CD4-positive, alpha-beta T cell (primary cell): ENCODE data around the gene ADORA2B. TPM values are rescaled to one million over a fixed set of nuclear protein-coding genes. Genes with fewer than 3 reads are reported as not detected.

Source experiments
- ATAC-seq: fragments of 200-7000 bp; cut with Tn5 transposase; one replicate; pipeline ENCODE4 v1.10.0; 2022; ENCODE audit warnings: mild to moderate bottlenecking; ENCODE audit not compliant: poor library complexity
- CTCF ChIA-PET: fragments of 350-600 bp; sonication (Branson Sonifier 250); formaldehyde crosslinking; loops from one replicate; lab custom pipeline; 2021; ENCODE audit warnings: antibody characterized with exemption, inconsistent platforms; lab: Charles Lee
- POLR2A ChIA-PET: fragments of 350-600 bp; sonication (Branson Sonifier 250); formaldehyde crosslinking; loops from one replicate; lab custom pipeline; 2021; ENCODE audit warnings: antibody characterized with exemption, inconsistent platforms; lab: Charles Lee
- DNase-seq, 14 experiments: peaks; one replicate each; pipeline ENCODE4 v3.0.0-alpha.2; 2013 to 2020; ENCODE audit warnings: mixed read lengths in 2 of 14
- H3K27ac ChIP-seq, 2 donors: one replicate each; pipeline versions ENCODE4 v1.5.1 to v1.7.0; 2013; ENCODE audit warnings: low read length in 2 of 2, low read depth in 1 of 2, mild to moderate bottlenecking in 1 of 2
- H3K27me3 ChIP-seq, 2 experiments: 1 replicate in 1 of 2; 2 replicates in 1 of 2; pipeline versions ENCODE4 v1.6.1 to v1.7.0; 2013; ENCODE audit warnings: low read length in 2 of 2, control low read depth in 1 of 2, mild to moderate bottlenecking in 1 of 2, moderate library complexity in 1 of 2; ENCODE audit not compliant: insufficient read depth in 2 of 2, control insufficient read depth in 1 of 2
- H3K36me3 ChIP-seq: one replicate; pipeline ENCODE4 v1.6.1; 2013; ENCODE audit warnings: low read length, control low read depth; ENCODE audit not compliant: insufficient read depth
- H3K4me1 ChIP-seq: one replicate; pipeline ENCODE4 v1.6.1; 2013; ENCODE audit warnings: low read length, control low read depth; ENCODE audit not compliant: insufficient read depth
- H3K4me3 ChIP-seq: one replicate; pipeline ENCODE4 v1.5.1; 2013; ENCODE audit warnings: mild to moderate bottlenecking, low read length, moderate library complexity
- H3K9me3 ChIP-seq, 2 experiments: 1 replicate in 1 of 2; 2 replicates in 1 of 2; pipeline versions ENCODE4 v1.6.1 to v1.7.0; 2013; ENCODE audit warnings: low read length in 2 of 2, mild to moderate bottlenecking in 2 of 2, control low read depth in 1 of 2, moderate library complexity in 1 of 2; ENCODE audit not compliant: control insufficient read depth in 1 of 2, insufficient read depth in 1 of 2
- H3K27ac Mint-ChIP-seq: one replicate; pipeline ENCODE4 v1.8.0; 2020; ENCODE audit warnings: mixed read lengths
- H3K27me3 Mint-ChIP-seq: one replicate; pipeline ENCODE4 v1.8.0; 2021; ENCODE audit warnings: mixed read lengths
- H3K36me3 Mint-ChIP-seq: one replicate; pipeline ENCODE4 v1.8.0; 2021; ENCODE audit warnings: low read depth, mixed read lengths
- H3K4me1 Mint-ChIP-seq: one replicate; pipeline ENCODE4 v1.8.0; 2021; ENCODE audit warnings: low read depth, mixed read lengths
- H3K4me3 Mint-ChIP-seq: one replicate; pipeline ENCODE4 v1.8.0; 2020; ENCODE audit warnings: mild to moderate bottlenecking, mixed read lengths
- H3K9me3 Mint-ChIP-seq: one replicate; pipeline ENCODE4 v1.8.0; 2020; ENCODE audit warnings: mixed read lengths
- intact Hi-C, 2 experiments: fragments of 100-400 bp; cut with DNase I in 1 of 2; cut with micrococcal nuclease in 1 of 2; formaldehyde crosslinking; loops; one replicate each; pipeline versions ENCODE4 v1.15.1 to v1.9.0; 2023 to 2025; cut with DNase I, micrococcal nuclease
- total RNA-seq, 174 experiments: library from RNA in 2 of 174; stranded (reverse) in 2 of 174; gene quantifications; one replicate each; pipeline ENCODE4 v1.2.3 and lab custom pipeline; 2021 to 2026
- TF ChIP-seq, protein P1 (sequence below): fragments of 200-600 bp; IDR thresholded peaks from one replicate; pipeline ENCODE4 v1.8.0; 2022; ENCODE audit warnings: antibody characterized with exemption, mild to moderate bottlenecking

Gene ADORA2B
- total RNA-seq, 2 experiments from 2014 or later, result not detected

DNA sequence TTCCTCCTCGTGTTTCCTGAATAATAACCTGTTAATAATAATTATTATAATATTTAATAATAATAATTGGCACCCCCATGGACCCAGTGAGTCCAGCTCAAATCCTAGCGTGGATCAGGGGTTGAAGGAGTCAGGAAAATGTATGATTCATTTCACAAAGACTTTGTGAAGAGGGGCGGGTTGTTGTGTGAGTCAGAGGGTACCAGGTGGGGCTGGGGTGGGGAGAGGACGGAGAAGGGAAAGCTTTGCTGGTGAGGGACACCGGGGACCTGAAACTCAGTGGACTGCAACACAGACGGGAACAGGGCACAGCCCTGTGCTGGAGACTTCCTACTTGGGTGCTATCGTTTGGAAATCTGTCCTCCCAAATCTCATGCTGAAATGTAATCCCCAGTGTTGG is 3.1 kb upstream of the ADORA2B start:
- TF ChIP-seq, protein P1, sequence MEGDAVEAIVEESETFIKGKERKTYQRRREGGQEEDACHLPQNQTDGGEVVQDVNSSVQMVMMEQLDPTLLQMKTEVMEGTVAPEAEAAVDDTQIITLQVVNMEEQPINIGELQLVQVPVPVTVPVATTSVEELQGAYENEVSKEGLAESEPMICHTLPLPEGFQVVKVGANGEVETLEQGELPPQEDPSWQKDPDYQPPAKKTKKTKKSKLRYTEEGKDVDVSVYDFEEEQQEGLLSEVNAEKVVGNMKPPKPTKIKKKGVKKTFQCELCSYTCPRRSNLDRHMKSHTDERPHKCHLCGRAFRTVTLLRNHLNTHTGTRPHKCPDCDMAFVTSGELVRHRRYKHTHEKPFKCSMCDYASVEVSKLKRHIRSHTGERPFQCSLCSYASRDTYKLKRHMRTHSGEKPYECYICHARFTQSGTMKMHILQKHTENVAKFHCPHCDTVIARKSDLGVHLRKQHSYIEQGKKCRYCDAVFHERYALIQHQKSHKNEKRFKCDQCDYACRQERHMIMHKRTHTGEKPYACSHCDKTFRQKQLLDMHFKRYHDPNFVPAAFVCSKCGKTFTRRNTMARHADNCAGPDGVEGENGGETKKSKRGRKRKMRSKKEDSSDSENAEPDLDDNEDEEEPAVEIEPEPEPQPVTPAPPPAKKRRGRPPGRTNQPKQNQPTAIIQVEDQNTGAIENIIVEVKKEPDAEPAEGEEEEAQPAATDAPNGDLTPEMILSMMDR, result no peak
- POLR2A ChIA-PET, result no interaction called here
- H3K27me3 ChIP-seq, result peaks cover 22 to 25% of the 10 kb centered on the region in 2 experiments
- CTCF ChIA-PET, result no interaction called here
- intact Hi-C loops, result no loop called here
- peaks cover 17% of the 10 kb centered on the region for H3K4me1 ChIP-seq
- DNase-seq (no peak), ATAC-seq (no peak)
- Mint-ChIP-seq H3K36me3 (no peaks in the 10 kb centered on the region), H3K4me1 (peaks cover 8% of the 10 kb centered on the region), H3K27me3 (peaks cover 42% of the 10 kb centered on the region), H3K9me3 (no peaks in the 10 kb centered on the region), H3K27ac (no peak overlapping the region), H3K4me3 (no peak overlapping the region)
- H3K4me3 ChIP-seq, result no peak overlapping the region
- H3K9me3 ChIP-seq, result peaks cover 0 to 9% of the 10 kb centered on the region in 2 experiments
- no peak overlapping the region for H3K27ac ChIP-seq
- H3K36me3 ChIP-seq, result no peaks in the 10 kb centered on the region

DNA sequence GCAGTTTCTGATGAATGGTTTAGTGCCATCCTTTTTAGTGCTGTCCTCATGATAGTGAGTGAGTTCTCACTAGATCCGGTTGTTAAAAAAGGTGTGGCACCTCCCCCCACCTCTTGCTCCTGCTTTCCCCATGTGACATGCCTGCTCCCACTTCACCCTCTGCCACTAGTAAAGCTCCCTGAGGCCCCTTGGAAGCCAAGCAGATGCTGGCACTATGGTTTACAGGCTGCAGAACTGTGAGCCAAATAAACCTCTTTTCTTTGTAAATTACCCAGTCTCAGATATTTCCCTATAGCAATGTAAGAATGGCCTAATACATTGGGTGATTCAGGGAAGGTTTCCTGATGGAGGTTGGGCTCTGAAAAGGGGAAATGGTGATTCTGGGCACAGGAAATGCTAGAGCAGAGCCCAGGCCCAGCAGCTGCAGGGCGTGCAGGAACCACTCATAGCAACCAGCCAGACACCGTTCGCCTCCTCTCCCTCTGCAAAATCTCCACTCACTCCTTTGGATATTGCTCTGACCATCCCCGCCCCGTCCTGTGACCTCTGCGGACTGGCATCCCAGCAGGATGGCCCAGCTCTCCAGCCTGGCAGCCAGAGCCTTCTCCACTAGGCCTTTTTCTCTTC is 2.6 kb upstream of the ADORA2B start:
- CTCF ChIA-PET, result no interaction called here
- intact Hi-C loops, result no loop called here
- H3K9me3 ChIP-seq, result peaks cover 0 to 9% of the 10 kb centered on the region in 2 experiments
- no peak overlapping the region for H3K27ac Mint-ChIP-seq
- H3K27ac ChIP-seq, result no peak overlapping the region
- H3K4me3 Mint-ChIP-seq, result no peak overlapping the region
- peaks cover 25 to 26% of the 10 kb centered on the region in 2 experiments for H3K27me3 ChIP-seq
- no peaks in the 10 kb centered on the region for H3K36me3 ChIP-seq
- no peaks in the 10 kb centered on the region for H3K36me3 Mint-ChIP-seq
- H3K9me3 Mint-ChIP-seq, result no peaks in the 10 kb centered on the region
- peaks cover 47% of the 10 kb centered on the region for H3K27me3 Mint-ChIP-seq
- peaks cover 8% of the 10 kb centered on the region for H3K4me1 Mint-ChIP-seq
- peak in 2 of 14 experiments; percentile 54 to 63 for DNase-seq
- H3K4me3 ChIP-seq, result no peak overlapping the region
- POLR2A ChIA-PET, result no interaction called here
- no peak for ATAC-seq
- TF ChIP-seq, protein P1, result no peak
- H3K4me1 ChIP-seq, result peaks cover 17% of the 10 kb centered on the region

DNA sequence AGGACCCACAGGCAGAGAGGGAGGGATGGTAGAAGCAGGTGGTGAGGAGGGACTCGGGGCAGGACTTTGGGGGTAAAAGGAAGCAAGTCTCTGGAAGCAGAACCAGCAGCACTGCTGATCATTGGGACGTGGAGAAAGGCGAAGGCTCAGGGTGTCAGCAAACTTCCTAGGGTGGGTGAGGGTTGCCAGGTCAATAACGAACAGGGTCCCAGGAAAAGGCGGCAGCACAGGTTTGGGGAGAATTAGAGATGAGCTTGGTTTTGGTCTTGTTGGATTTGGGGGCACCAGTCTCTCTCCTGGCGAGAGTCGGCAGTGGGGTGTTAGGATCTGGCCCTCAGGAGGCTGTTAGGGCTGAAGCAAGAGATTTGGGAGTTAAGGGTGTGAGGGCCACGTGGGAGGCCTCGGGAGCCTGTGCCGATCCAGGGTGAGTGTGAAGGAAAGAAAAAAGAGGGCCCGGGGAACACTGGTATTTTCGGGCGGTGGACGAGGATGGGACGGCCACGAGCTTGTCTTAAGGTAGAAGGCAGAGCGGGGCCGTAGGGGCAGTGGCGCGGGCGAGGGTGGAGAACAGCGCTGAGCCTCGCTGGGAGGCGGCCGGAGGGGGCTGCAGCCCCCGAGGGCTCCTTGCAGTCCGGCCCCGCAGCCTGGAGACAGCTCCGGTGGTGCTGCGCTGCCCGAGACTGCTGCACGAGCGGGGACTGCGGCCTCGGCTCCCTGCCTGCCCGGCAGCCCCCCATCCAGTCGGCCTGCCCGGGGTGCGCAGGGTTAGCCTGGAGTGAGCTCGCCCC is 765 bp upstream of the ADORA2B start:
- Mint-ChIP-seq H3K4me1 (peaks cover 8% of the 10 kb centered on the region), H3K36me3 (no peaks in the 10 kb centered on the region), H3K27me3 (peaks cover 49% of the 10 kb centered on the region), H3K27ac (no peak overlapping the region), H3K4me3 (peak overlapping the region; percentile 85), H3K9me3 (no peaks in the 10 kb centered on the region)
- ChIA-PET CTCF (interaction anchor here (1.0 to 1.4 kb wide), 2 partner anchors 15 to 55 kb away, joined by 3 to 6 read pairs; no protein-coding TSS in a partner anchor), POLR2A (no interaction called here)
- Histone ChIP-seq H3K4me1 (peaks cover 17% of the 10 kb centered on the region), H3K4me3 (no peak overlapping the region), H3K27me3 (peaks cover 25 to 26% of the 10 kb centered on the region in 2 experiments), H3K27ac (no peak overlapping the region), H3K9me3 (peaks cover 0 to 9% of the 10 kb centered on the region in 2 experiments), H3K36me3 (no peaks in the 10 kb centered on the region)
- TF ChIP-seq, protein P1, result no peak
- no peak for ATAC-seq
- intact Hi-C loops, result no loop called here
- DNase-seq, result no peak
